Ammon's horn (tissue), 1 donor: ENCODE data around the gene BFAR.
"Not testable (repeated sequence)": the region's sequence is repeated elsewhere in the genome, so short reads cannot be mapped to it uniquely, and the experiment has no call there.

Experiments used
- DNase-seq: peaks from one replicate; pipeline ENCODE4 v3.0.0-alpha.2; 2016; ENCODE audit warnings: low spot score

Gene BFAR

DNA sequence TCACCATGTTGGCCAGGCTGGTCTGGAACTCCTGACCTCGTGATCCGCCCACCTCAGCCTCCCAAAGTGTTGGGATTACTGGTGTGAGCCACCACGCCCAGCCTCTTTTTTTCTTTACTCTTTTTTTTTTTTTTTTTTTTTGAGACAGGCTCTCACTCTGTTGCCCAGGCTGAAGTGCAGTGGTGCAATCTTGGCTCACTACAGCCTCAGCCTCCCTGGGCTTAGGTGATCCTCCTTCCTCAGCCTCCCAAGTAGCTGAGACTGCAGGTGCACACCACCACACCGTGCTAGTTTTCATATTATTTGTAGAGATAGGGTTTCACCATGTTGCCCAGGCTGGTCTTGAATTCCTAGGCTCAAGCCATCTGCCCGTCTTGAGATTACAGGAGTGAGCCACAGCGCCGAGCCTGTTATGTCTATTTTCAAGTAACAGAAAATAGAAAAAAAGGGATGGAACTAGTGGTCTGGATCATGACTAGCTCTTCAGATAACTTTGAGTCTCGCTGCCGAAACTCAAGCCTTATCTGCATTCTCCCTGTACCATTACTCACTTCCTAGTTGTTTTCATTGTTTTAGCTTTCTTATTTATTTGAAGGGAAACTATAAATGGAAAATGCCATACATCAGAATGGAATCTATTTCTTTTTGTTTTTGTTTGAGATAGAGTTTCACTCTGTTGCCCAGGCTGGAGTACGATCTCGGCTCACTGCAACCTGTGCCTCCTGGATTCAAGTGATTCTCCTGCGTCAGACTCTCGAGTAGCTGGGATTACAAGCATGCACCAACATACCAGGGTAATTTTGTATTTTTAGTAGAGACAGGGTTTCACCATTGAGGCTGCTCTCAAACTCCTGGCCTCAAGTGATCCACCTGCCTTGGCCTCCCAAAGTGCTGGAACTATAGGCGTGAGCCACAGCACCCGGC lies 53.4 kb downstream of the BFAR start:
- not testable (repeated sequence) for DNase-seq

DNA sequence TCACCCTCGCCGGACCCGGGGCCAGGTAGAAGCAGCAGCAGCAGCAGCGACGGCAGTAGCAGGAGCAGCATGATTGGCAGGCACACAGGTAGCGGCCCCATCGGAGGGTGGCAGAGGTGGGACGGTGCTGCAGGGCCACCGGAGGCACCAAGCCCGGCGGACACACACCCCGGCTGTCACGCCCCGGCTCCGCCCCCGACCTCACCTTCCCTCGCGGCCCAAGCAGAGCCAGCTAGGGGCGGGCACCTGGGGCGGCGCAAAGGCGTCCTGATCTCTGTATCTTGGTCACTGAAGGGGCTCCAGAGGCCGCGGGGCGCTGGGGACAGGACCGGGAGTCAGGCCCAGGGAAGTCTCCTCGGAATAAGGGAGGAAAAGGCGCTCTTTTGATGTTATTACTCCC lies 61.4 kb downstream of the BFAR start, which contains the start of gene PLA2G10:
TSS of gene PLA2G10 (minus strand) at position 180 of the 400 bp plus-strand sequence. CDS start at position 101, 79 bp downstream.
- not testable (repeated sequence) for DNase-seq

DNA sequence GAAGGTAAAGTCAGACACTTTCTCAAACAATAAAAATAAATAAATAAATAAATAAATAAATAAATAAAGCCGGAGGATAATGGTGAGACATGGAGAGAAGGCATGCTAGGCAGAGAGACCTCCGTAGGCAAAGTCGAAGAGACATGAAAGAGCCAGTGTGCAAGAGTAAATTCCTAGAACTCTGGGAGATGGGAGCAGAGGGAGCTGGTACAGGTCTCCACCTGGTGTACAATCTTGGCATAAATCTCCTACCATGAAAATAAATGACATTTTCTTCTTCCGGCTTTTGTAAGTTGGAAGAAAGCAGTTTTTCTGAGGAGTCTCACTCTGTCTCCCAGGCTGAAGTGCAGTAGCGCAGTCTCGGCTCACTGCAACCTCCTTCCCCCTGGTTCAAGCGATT lies 69.1 kb downstream of the BFAR start:
- DNase-seq: not testable (repeated sequence)

- DNase-seq: not testable (repeated sequence)
Measured at GRCh38 chr16:14702672-14703071, 69.9 kb downstream of the BFAR start.

- DNase-seq: not testable (repeated sequence)
Measured at GRCh38 chr16:14703156-14704011, 70.6 kb downstream of the BFAR start, which contains the start of gene NPIPA3. NPIPA3 (plus strand) TSS chr16:14703411; CDS start chr16:14708944, 5,533 bp downstream.
